ENCODE data around the gene PIEZO2.

- TF ChIP-seq ESRRG (CRISPR knock-in tag; IDR thresholded peaks at IDR 0.05) = no peak
- TF ChIP-seq ZFP3 (CRISPR knock-in tag; IDR thresholded peaks at IDR 0.05) = no peak
- no peak for TF ChIP-seq OSR1 (CRISPR knock-in tag; IDR thresholded peaks at IDR 0.05)
- no peak for TF ChIP-seq PATZ1 (CRISPR knock-in tag; IDR thresholded peaks at IDR 0.05; ENCODE audit: borderline replicate concordance)
- TF ChIP-seq RARB (CRISPR knock-in tag; IDR thresholded peaks at IDR 0.05) = no peak
- TF ChIP-seq ZFP30 (CRISPR knock-in tag; IDR thresholded peaks at IDR 0.05) = no peak
- no peak for TF ChIP-seq PPARA (CRISPR knock-in tag; IDR thresholded peaks at IDR 0.05; ENCODE audit: borderline replicate concordance)
- TF ChIP-seq TSHZ2 (CRISPR knock-in tag; IDR thresholded peaks at IDR 0.05) = no peak
- no peak for TF ChIP-seq ARNTL (CRISPR knock-in tag; IDR thresholded peaks at IDR 0.05; ENCODE audit: borderline replicate concordance, low read depth)
- no peak for TF ChIP-seq GLIS3 (CRISPR knock-in tag; IDR thresholded peaks at IDR 0.05)
Observed at GRCh38 chr18:11025671-11026070, 123.7 kb downstream of the PIEZO2 start.

Measured in SK-N-SH treated with all-trans-retinoic acid at 6 μM for 48 hours (cell line).